NCI-H748 (cell line): Measurements from ENCODE around the gene SOCS4.
A peak's percentile ranks its signal among the peaks of the same experiment; 100 is the strongest.
"Not testable (repeated sequence)": the region's sequence is repeated elsewhere in the genome, so short reads cannot be mapped to it uniquely, and the experiment has no call there.

Source experiments
- DNase-seq: peaks from one replicate; lab custom pipeline; 2025; ENCODE audit not compliant: unreplicated experiment; lab: John Stamatoyannopoulos, UW

SOCS4 gene

GRCh38 chr14:55026793-55027561, at the start of gene SOCS4, which contains the start of gene WDHD1:
Gene SOCS4, plus strand, starts transcription at chr14:55027236. Its CDS starts 15,806 bp downstream, at chr14:55043042.
Gene WDHD1, minus strand, starts transcription at chr14:55027099. Its CDS starts 312 bp downstream, at chr14:55026787.
- DNase-seq: peak; percentile 96

DNA sequence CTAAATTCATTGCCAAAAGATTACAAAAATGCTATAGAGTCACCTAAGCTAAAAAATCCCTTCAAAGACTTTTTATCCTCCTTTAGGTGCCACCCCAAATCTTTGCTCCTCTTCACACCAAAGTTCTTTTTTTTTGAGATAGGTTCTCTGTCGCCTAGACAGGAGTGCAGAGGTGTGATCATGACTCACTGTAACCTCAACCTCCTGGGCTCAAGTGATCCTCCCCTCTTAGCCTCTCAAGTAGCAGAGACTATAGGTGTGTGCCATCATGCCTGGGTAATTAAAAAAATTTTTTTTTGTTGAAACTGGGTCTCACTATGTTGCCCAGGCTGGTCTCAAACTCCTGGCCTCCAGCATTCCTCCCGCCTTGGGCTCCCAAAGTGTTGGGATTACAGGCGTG, 48.0 kb upstream of the SOCS4 start:
- no peak for DNase-seq

DNA sequence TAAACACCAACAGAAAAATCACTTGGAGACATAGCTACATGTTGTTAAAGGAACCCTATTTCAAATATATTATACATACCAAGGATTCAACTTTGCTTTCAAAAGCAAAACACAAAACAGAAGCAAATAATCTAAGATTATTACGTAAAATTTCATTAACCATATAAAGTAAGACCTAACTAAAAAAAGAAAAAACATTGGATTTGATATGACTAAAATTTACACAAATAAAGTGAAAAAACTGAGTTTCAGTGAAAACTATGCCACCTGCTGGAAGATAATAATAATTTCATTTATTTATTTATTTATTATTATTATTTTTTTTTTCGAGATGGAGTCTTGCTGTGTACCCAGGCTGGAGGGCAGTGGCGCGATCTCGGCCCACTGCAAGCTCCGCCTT, 45.3 kb upstream of the SOCS4 start:
- DNase-seq: no peak

DNA sequence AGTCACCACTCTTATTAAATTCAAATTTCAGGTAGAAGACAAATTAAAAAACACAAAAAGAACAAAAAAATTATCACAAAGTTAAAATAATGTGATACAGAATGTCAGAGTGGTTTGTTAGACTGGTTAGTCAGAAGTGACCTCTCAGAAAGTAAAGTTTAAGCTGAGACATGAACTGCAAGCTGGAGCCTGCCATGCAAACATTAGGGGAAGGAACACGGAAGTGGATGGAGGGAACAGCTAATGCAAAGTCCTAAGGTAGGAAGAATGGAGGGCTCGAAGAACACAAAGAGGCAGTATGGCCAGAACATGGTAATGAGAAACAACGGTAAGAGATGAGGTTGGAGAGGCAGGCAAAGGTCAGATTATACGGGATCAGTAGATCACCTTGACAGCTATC, 41.9 kb upstream of the SOCS4 start:
- no peak for DNase-seq

DNA sequence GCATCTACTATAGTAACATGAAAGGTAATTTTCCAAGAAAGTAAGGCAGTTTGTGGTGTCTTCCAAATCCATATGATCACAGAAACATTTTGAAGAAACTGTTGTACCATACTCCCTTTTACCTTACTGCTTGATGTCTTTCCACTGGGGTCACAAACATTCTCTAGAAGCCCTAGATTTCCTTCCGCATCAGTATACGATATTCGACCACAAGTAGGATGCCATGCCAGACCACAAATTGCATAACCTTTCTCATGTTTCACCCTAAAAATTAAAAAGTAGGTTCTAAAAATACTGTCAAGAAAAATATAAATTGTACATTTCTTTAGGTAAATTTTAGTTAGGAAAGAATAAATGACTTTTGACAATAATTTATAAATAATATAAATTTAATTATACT, 26.7 kb upstream of the SOCS4 start:
- DNase-seq: no peak

DNA sequence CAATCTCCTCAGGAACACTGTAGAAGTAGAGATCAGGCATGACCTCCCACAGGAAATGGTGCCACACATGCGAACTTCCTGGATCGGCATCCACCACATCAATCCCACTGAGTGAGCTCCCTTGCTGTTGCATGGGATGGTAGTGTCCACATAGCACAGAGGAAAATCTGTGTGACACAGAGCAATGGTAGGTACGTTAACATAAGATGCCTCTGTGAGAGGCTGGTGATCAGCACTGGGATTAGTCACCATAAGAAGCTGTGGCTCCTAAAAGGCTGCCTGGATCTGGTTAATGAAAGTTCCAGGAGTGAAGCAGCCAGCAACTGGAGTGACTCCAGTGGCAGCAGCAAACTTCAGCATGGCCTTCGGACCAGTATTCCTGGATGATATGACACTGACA, 22.0 kb upstream of the SOCS4 start:
- no peak for DNase-seq

DNA sequence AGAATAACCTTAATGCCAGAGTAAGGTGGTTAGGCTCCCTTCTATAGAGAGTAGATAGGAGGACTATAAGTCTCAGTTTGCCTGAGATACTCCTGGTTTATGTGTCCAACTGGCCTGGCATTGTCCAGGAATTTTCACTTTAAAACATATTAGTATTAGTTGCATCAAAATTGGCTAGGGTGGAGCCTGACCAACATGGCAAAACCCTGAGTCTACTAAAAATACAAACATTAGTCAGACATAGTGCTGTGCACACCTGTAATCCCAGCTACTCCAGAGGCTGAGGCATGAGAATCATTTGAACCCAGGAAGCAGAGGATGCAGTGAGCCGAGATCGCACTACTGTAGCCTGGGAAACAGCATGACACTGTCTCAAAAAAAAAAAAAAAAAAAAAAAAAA, 12.0 kb upstream of the SOCS4 start:
- DNase-seq: no peak

- DNase-seq: no peak
These were observed 7.0 kb upstream of the SOCS4 start for GRCh38 chr14:55019968-55020554.

GRCh38 chr14:55024365-55024764, 2.7 kb upstream of the SOCS4 start:
- not testable (repeated sequence) for DNase-seq

GRCh38 chr14:55025948-55026347, 1.1 kb upstream of the SOCS4 start:
- peak; percentile 10 for DNase-seq

DNA sequence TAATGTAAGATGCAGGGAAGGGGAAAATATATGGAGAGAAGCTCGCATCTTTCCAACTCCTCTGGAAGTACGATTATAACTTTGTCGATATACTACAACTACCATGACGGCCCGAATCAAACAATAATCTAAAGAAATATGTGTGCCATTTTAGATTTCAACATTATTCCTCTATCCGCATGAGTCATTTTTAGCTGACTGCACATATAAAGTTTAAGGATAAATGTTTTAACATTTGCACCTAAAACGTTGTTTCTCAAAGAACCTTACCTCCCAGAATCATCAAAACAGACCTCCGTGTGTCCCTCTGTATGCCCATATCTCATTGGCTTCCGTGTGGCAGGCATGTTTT, 619 bp upstream of the SOCS4 start:
- no peak for DNase-seq

GRCh38 chr14:55028066-55028465, 1.0 kb downstream of the SOCS4 start:
- peak; percentile 30 for DNase-seq

DNA sequence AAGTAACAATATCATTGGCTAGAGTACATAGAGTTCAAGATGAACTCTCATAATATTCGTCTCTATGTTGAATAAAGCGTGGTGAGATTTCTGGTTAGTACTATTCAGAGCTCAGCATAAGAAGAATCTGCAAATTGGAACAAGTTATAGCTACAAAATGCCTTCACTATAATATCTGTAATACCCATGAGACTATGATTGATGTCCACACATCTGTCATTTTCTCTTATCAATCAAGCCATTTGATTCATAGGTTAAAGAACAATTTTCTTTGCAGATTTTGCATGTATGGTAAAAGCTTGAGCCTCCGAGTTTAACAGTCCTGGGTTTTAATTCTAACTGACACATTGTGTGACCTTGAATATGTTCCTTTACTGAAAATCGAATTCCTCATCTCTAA, 1.4 kb downstream of the SOCS4 start:
- no peak for DNase-seq

GRCh38 chr14:55031190-55031589, 4.2 kb downstream of the SOCS4 start:
- DNase-seq: no peak

- DNase-seq: not testable (repeated sequence)
These were observed 11.0 kb downstream of the SOCS4 start for GRCh38 chr14:55037995-55038394.

- no peak for DNase-seq
These were observed 11.7 kb downstream of the SOCS4 start for GRCh38 chr14:55038708-55039107.

- DNase-seq: no peak
These were observed 16.5 kb downstream of the SOCS4 start for GRCh38 chr14:55043528-55043927.

GRCh38 chr14:55045087-55045486, 18.1 kb downstream of the SOCS4 start:
- DNase-seq: no peak

DNA sequence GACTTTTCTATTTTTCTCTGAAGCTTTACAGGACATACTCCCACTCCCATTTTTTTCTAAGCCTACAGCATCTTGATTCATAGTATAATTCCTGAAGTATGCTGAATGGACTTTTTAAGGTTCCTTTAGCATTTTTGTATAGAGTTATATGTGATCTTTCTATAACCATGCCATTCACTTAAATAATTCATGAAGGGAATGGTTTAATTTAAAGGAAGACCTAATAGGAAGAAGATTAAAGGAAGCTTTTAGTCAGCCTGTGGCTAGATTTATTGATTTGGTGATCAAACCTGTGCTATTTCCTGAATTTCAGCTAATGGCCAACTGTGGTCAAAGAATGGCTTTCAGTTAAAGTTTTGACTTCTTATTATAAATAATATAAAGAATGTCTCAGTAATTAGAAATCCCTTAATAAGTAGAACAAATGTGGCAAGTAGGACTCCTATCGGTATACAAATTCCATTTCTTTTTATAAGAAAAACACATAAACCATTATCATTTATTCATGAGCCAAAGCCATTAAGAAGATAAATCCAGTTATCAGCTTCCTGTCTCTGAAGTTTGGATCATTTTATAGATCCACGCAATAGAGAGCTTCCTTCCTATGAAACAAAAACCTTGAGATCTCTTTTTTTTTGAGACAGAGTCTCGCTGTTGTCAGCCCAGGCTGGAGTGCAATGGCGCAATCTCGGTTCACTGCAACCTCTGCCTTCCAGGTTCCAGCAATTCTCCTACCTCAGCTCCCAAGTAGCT, 20.4 kb downstream of the SOCS4 start:
- DNase-seq: no peak

GRCh38 chr14:55048900-55049436, 21.9 kb downstream of the SOCS4 start:
- no peak for DNase-seq

DNA sequence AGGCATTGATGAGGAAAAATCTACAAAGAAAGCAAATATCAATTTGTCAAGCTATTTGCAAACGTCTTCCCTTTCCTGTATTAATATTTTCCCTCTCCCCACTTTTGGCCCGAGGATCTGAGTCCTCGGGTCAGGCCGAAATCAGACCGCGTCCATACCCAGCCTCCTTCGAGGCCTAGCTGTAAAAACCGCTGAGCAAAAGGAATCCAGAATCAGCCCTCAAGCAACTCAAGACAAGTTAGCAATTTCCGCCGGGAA, 24.1 kb downstream of the SOCS4 start:
- no peak for DNase-seq
